Peyer's patch (tissue), 4 donors: ENCODE results near the gene CBLN3.

ENCODE experiments used
- POLR2A ChIP-seq, 2 donors: fragments of 450-650 bp; IDR thresholded peaks; one replicate each; pipeline ENCODE4 v1.5.1; 2017; ENCODE audit warnings: antibody characterized with exemption in 2 of 2, mild to moderate bottlenecking in 2 of 2, moderate library complexity in 2 of 2
- TF ChIP-seq, protein P1 (sequence below), 6 experiments: fragments of 450-650 bp in 4 of 6; fragments of 200-600 bp in 2 of 6; sonication (generic) in 1 of 6; IDR thresholded peaks; one replicate each; pipeline ENCODE4 v1.5.1; 2017 to 2019; ENCODE audit warnings: antibody characterized with exemption in 6 of 6, mild to moderate bottlenecking in 3 of 6, moderate library complexity in 1 of 6

DNA sequence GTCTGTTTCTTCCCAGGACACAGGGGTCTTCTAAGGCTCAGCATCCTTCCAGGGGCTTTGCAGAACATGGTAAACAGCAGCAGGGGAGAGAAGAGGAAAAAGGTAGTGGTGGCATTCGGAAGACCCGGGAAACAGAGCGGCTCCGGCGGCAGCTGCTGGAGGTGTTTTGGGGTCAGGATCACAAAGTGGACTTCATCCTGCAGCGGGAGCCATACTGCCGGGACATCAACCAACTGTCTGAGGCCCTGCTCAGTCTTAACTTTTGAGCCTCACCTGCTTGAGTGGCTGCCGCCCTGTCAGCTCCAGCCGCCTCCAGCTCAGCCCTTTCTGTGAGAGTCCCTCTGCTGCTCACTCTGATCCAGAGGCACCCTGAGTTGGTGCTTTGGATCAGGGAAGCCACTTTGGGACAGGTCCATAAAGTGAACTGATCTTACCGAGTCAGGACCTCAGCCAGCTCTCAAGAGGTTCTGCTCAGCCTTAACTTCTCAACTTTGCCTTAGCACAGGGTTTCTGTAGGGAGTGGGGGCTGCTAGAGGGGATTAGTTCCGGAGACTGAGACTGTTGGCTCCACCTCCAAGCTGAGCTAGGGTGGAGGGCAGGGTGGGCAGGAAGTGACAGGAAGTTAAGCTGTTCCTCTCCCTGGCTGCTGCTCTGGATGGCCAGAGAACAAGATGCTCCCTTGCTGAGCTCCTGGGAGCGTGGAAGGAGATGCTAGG, 7.7 kb upstream of the CBLN3 start:
- TF ChIP-seq, protein P1, sequence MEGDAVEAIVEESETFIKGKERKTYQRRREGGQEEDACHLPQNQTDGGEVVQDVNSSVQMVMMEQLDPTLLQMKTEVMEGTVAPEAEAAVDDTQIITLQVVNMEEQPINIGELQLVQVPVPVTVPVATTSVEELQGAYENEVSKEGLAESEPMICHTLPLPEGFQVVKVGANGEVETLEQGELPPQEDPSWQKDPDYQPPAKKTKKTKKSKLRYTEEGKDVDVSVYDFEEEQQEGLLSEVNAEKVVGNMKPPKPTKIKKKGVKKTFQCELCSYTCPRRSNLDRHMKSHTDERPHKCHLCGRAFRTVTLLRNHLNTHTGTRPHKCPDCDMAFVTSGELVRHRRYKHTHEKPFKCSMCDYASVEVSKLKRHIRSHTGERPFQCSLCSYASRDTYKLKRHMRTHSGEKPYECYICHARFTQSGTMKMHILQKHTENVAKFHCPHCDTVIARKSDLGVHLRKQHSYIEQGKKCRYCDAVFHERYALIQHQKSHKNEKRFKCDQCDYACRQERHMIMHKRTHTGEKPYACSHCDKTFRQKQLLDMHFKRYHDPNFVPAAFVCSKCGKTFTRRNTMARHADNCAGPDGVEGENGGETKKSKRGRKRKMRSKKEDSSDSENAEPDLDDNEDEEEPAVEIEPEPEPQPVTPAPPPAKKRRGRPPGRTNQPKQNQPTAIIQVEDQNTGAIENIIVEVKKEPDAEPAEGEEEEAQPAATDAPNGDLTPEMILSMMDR (IDR thresholded peaks at IDR 0.05), result no peak
- no peak for TF ChIP-seq POLR2A (IDR thresholded peaks at IDR 0.05)
